Fibroblast of lung (primary cell): Measurements from ENCODE around the gene HEBP2. TPM values are rescaled to one million over a fixed set of nuclear protein-coding genes. Genes with fewer than 3 reads are reported as not detected.

ENCODE experiments used
- DNase-seq, 2 donors: peaks; one replicate each; pipeline versions ENCODE4 v3.0.0 to v3.0.0-alpha.2; 2010; ENCODE audit warnings: low read depth in 2 of 2
- H2AFZ ChIP-seq: 2 replicates; pipeline ENCODE4 v1.5.1; 2012; ENCODE audit warnings: low read length, control low read depth, inconsistent platforms
- H3K27ac ChIP-seq: 2 replicates; pipeline ENCODE4 v1.5.1; 2011; ENCODE audit warnings: low read length, control low read depth; ENCODE audit not compliant: insufficient read depth
- H3K27me3 ChIP-seq: 2 replicates; pipeline ENCODE4 v1.5.1; 2011; ENCODE audit warnings: mild to moderate bottlenecking, low read length; ENCODE audit not compliant: control insufficient read depth, insufficient read depth
- H3K36me3 ChIP-seq: 2 replicates; pipeline ENCODE4 v1.5.1; 2011; ENCODE audit warnings: low read length; ENCODE audit not compliant: control insufficient read depth, insufficient read depth
- H3K4me1 ChIP-seq: 2 replicates; pipeline ENCODE4 v1.5.1; 2011; ENCODE audit warnings: low read length; ENCODE audit not compliant: control insufficient read depth, insufficient read depth; ENCODE audit errors: extremely low read depth
- H3K4me2 ChIP-seq: 2 replicates; pipeline ENCODE4 v1.5.1; 2011; ENCODE audit warnings: low read length, control low read depth; ENCODE audit not compliant: insufficient read depth; ENCODE audit errors: extremely low read depth
- H3K4me3 ChIP-seq, 4 experiments: fragments of 200-600 bp in 1 of 4; sonication (generic) in 1 of 4; replicated peaks in 1 of 4; 2 replicates each; pipeline ENCODE4 v1.5.1; 2011 to 2016; ENCODE audit warnings: low read length in 4 of 4, low read depth in 3 of 4, mild to moderate bottlenecking in 3 of 4, control low read depth in 2 of 4, inconsistent platforms in 1 of 4, mixed read lengths in 1 of 4; ENCODE audit not compliant: insufficient read depth in 1 of 4; ENCODE audit errors: control extremely low read depth in 1 of 4
- H3K79me2 ChIP-seq: 2 replicates; pipeline ENCODE4 v1.5.1; 2012; ENCODE audit warnings: mild to moderate bottlenecking, low read length, inconsistent platforms; ENCODE audit not compliant: control insufficient read depth, insufficient read depth
- H3K9ac ChIP-seq: 2 replicates; pipeline ENCODE4 v1.5.1; 2011; ENCODE audit warnings: mild to moderate bottlenecking, low read length, control low read depth; ENCODE audit not compliant: insufficient read depth
- H3K9me3 ChIP-seq: 2 replicates; pipeline ENCODE4 v1.5.1; 2012; ENCODE audit warnings: low read depth, low read length; ENCODE audit not compliant: control insufficient read depth, insufficient read depth
- H4K20me1 ChIP-seq: 2 replicates; pipeline ENCODE4 v1.5.1; 2011; ENCODE audit warnings: low read length; ENCODE audit not compliant: control insufficient read depth, insufficient read depth; ENCODE audit errors: extremely low read depth
- CTCF ChIP-seq, 2 donors: IDR thresholded peaks in 1 of 2; conservative IDR thresholded peaks in 1 of 2; 1 replicate in 1 of 2; 2 replicates in 1 of 2; pipeline ENCODE4 v1.5.1; 2011 to 2012; ENCODE audit warnings: low read length in 2 of 2, control low read depth in 1 of 2, inconsistent platforms in 1 of 2, low read depth in 1 of 2, mild to moderate bottlenecking in 1 of 2
- EZH2 ChIP-seq: IDR thresholded peaks from 2 replicates; pipeline ENCODE4 v1.5.1; 2012; ENCODE audit warnings: low read length, control low read depth, mild to moderate bottlenecking; ENCODE audit errors: missing control alignments
- polyA plus RNA-seq, 2 donors: library from polyadenylated mRNA; depleted of rRNA in 1 of 2; stranded (reverse) in 1 of 2; unstranded in 1 of 2; fragments of >200 nt; gene quantifications; 2 replicates each; pipeline ENCODE4 v1.2.1, GENCODE V29; 2011 to 2012; ENCODE audit warnings: missing spikeins in 1 of 2
- total RNA-seq: library from RNA; depleted of rRNA; stranded (reverse); fragments of >200 nt; gene quantifications from 2 replicates; pipeline ENCODE4 v1.2.1, GENCODE V29; 2014

The HEBP2 gene
- total and polyA plus RNA-seq, 2 donors (not counting 1 experiment from before 2014, with no cell fraction given) = 21.5 to 30.0 TPM

- H3K27ac ChIP-seq = no peak overlapping the region
- H3K4me3 ChIP-seq = no peak overlapping the region
- H2AFZ ChIP-seq = no peak overlapping the region
- no peaks in the 10 kb centered on the region for H3K36me3 ChIP-seq
- no peak overlapping the region for H3K4me2 ChIP-seq
- no peak overlapping the region for H3K9ac ChIP-seq
- H3K27me3 ChIP-seq = no peaks in the 10 kb centered on the region
- TF ChIP-seq CTCF (conservative IDR thresholded peaks at IDR 0.05 in 1 of 2, IDR thresholded peaks at IDR 0.05 in 1 of 2; ENCODE audit: low read depth in 1 of 2, low read length in 2 of 2) (no peak), EZH2 (no peak)
- H3K9me3 ChIP-seq = no peaks in the 10 kb centered on the region
- no peaks in the 10 kb centered on the region for H3K79me2 ChIP-seq
- H3K4me1 ChIP-seq = no peaks in the 10 kb centered on the region
- no peaks in the 10 kb centered on the region for H4K20me1 ChIP-seq
- no peak for DNase-seq
Observed at GRCh38 chr6:138440296-138440695, 36.3 kb downstream of the HEBP2 start.

- Histone ChIP-seq H3K4me1 (no peaks in the 10 kb centered on the region), H4K20me1 (no peaks in the 10 kb centered on the region), H2AFZ (no peak overlapping the region), H3K4me3 (no peak overlapping the region), H3K79me2 (no peaks in the 10 kb centered on the region), H3K9me3 (no peaks in the 10 kb centered on the region), H3K36me3 (no peaks in the 10 kb centered on the region), H3K27ac (no peak overlapping the region), H3K27me3 (no peaks in the 10 kb centered on the region), H3K9ac (no peak overlapping the region), H3K4me2 (no peak overlapping the region)
- no peak for TF ChIP-seq CTCF (conservative IDR thresholded peaks at IDR 0.05 in 1 of 2, IDR thresholded peaks at IDR 0.05 in 1 of 2; ENCODE audit: low read depth in 1 of 2, low read length in 2 of 2)
- TF ChIP-seq EZH2 = no peak
- no peak for DNase-seq
Observed at GRCh38 chr6:138440758-138441357, 36.8 kb downstream of the HEBP2 start.

GRCh38 chr6:138441965-138442364, 37.9 kb downstream of the HEBP2 start:
- Histone ChIP-seq H3K9ac (no peak overlapping the region), H3K9me3 (no peaks in the 10 kb centered on the region), H3K79me2 (no peaks in the 10 kb centered on the region), H3K4me1 (no peaks in the 10 kb centered on the region), H3K27me3 (no peaks in the 10 kb centered on the region), H3K4me2 (no peak overlapping the region), H3K36me3 (no peaks in the 10 kb centered on the region), H3K27ac (no peak overlapping the region), H2AFZ (no peak overlapping the region), H3K4me3 (no peak overlapping the region), H4K20me1 (no peaks in the 10 kb centered on the region)
- no peak for TF ChIP-seq CTCF (conservative IDR thresholded peaks at IDR 0.05 in 1 of 2, IDR thresholded peaks at IDR 0.05 in 1 of 2; ENCODE audit: low read depth in 1 of 2, low read length in 2 of 2)
- no peak for TF ChIP-seq EZH2
- DNase-seq = no peak
